ENCODE measurements around the gene C2CD4C. TPM values are rescaled to one million over a fixed set of nuclear protein-coding genes. Genes with fewer than 3 reads are reported as not detected.
"Not testable (repeated sequence)": the region's sequence is repeated elsewhere in the genome, so short reads cannot be mapped to it uniquely, and the experiment has no call there.

C2CD4C gene
- total and polyA plus RNA-seq, 2 experiments from 2014 or later = 2.1 to 12.5 TPM

DNA sequence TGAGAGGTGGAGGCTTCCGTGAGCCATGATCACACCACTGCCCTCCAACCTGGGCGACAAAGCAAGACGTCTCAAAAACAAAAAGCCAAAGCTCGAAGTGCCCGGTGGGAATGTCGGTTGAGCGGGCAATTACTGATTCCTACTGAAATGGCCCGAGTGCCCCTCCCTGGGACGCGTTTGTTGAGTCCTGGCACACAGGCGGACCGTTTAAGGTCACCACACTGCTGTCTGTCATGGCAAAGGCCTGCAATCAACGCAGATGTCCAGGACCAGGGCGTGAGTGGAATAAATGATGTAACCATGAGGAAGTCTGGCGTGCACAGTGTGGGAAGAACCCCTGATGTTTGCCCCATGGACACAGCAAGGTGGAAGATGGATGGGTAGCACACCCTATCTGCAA, 19.2 kb upstream of the C2CD4C start:
- Mint-ChIP-seq H3K4me3 (no peak overlapping the region), H3K9me3 (peaks cover 42% of the 10 kb centered on the region), H3K27ac (no peak overlapping the region), H3K4me1 (no peaks in the 10 kb centered on the region), H3K27me3 (ENCODE audit: insufficient read depth, low read depth, poor library complexity) (peaks cover 18% of the 10 kb centered on the region), H3K36me3 (ENCODE audit: low read depth) (peaks cover 36% of the 10 kb centered on the region)
- Histone ChIP-seq H3K27ac (ENCODE audit: low read depth) (no peak overlapping the region), H3K4me1 (ENCODE audit: insufficient read depth) (no peaks in the 10 kb centered on the region), H3K36me3 (ENCODE audit: insufficient read depth) (no peaks in the 10 kb centered on the region; the same call in 1 of the 2 replicates), H4K20me1 (replicated peaks; ENCODE audit: insufficient read depth) (no peaks in the 10 kb centered on the region), H2AFZ (no peak overlapping the region), H3K4me2 (peak overlapping the region; percentile 71), H3K27me3 (ENCODE audit: insufficient read depth) (peaks cover 9% of the 10 kb centered on the region; the same call in 1 of the 2 replicates), H3K4me3 (peak overlapping the region; percentile 52), H3F3A (replicated peaks; ENCODE audit: low read depth) (no peaks in the 10 kb centered on the region), H3K79me2 (replicated peaks; ENCODE audit: insufficient read depth) (no peaks in the 10 kb centered on the region), H3K9me2 (ENCODE audit: insufficient read depth) (no peaks in the 10 kb centered on the region)
- DNase-seq (ENCODE audit: low spot score) (no peak), ATAC-seq (no peak)
- TF ChIP-seq NANOG (IDR thresholded peaks at IDR 0.05; ENCODE audit: borderline replicate concordance) (no peak), JUNB (IDR thresholded peaks at IDR 0.05; ENCODE audit: unreplicated experiment) (no peak), POLR2AphosphoS5 (IDR thresholded peaks at IDR 0.05; ENCODE audit: low read depth) (no peak), EZH2phosphoT487 (IDR thresholded peaks at IDR 0.05; ENCODE audit: unreplicated experiment) (no peak), EZH2 (IDR thresholded peaks at IDR 0.05; ENCODE audit: low read depth, unreplicated experiment) (no peak), CREB1 (CRISPR knock-in tag; IDR thresholded peaks at IDR 0.05; ENCODE audit: low read depth) (no peak)
- TF ChIP-seq, protein P1, sequence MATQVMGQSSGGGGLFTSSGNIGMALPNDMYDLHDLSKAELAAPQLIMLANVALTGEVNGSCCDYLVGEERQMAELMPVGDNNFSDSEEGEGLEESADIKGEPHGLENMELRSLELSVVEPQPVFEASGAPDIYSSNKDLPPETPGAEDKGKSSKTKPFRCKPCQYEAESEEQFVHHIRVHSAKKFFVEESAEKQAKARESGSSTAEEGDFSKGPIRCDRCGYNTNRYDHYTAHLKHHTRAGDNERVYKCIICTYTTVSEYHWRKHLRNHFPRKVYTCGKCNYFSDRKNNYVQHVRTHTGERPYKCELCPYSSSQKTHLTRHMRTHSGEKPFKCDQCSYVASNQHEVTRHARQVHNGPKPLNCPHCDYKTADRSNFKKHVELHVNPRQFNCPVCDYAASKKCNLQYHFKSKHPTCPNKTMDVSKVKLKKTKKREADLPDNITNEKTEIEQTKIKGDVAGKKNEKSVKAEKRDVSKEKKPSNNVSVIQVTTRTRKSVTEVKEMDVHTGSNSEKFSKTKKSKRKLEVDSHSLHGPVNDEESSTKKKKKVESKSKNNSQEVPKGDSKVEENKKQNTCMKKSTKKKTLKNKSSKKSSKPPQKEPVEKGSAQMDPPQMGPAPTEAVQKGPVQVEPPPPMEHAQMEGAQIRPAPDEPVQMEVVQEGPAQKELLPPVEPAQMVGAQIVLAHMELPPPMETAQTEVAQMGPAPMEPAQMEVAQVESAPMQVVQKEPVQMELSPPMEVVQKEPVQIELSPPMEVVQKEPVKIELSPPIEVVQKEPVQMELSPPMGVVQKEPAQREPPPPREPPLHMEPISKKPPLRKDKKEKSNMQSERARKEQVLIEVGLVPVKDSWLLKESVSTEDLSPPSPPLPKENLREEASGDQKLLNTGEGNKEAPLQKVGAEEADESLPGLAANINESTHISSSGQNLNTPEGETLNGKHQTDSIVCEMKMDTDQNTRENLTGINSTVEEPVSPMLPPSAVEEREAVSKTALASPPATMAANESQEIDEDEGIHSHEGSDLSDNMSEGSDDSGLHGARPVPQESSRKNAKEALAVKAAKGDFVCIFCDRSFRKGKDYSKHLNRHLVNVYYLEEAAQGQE (IDR thresholded peaks at IDR 0.05; ENCODE audit: unreplicated experiment) = no peak
- TF ChIP-seq, protein P2, sequence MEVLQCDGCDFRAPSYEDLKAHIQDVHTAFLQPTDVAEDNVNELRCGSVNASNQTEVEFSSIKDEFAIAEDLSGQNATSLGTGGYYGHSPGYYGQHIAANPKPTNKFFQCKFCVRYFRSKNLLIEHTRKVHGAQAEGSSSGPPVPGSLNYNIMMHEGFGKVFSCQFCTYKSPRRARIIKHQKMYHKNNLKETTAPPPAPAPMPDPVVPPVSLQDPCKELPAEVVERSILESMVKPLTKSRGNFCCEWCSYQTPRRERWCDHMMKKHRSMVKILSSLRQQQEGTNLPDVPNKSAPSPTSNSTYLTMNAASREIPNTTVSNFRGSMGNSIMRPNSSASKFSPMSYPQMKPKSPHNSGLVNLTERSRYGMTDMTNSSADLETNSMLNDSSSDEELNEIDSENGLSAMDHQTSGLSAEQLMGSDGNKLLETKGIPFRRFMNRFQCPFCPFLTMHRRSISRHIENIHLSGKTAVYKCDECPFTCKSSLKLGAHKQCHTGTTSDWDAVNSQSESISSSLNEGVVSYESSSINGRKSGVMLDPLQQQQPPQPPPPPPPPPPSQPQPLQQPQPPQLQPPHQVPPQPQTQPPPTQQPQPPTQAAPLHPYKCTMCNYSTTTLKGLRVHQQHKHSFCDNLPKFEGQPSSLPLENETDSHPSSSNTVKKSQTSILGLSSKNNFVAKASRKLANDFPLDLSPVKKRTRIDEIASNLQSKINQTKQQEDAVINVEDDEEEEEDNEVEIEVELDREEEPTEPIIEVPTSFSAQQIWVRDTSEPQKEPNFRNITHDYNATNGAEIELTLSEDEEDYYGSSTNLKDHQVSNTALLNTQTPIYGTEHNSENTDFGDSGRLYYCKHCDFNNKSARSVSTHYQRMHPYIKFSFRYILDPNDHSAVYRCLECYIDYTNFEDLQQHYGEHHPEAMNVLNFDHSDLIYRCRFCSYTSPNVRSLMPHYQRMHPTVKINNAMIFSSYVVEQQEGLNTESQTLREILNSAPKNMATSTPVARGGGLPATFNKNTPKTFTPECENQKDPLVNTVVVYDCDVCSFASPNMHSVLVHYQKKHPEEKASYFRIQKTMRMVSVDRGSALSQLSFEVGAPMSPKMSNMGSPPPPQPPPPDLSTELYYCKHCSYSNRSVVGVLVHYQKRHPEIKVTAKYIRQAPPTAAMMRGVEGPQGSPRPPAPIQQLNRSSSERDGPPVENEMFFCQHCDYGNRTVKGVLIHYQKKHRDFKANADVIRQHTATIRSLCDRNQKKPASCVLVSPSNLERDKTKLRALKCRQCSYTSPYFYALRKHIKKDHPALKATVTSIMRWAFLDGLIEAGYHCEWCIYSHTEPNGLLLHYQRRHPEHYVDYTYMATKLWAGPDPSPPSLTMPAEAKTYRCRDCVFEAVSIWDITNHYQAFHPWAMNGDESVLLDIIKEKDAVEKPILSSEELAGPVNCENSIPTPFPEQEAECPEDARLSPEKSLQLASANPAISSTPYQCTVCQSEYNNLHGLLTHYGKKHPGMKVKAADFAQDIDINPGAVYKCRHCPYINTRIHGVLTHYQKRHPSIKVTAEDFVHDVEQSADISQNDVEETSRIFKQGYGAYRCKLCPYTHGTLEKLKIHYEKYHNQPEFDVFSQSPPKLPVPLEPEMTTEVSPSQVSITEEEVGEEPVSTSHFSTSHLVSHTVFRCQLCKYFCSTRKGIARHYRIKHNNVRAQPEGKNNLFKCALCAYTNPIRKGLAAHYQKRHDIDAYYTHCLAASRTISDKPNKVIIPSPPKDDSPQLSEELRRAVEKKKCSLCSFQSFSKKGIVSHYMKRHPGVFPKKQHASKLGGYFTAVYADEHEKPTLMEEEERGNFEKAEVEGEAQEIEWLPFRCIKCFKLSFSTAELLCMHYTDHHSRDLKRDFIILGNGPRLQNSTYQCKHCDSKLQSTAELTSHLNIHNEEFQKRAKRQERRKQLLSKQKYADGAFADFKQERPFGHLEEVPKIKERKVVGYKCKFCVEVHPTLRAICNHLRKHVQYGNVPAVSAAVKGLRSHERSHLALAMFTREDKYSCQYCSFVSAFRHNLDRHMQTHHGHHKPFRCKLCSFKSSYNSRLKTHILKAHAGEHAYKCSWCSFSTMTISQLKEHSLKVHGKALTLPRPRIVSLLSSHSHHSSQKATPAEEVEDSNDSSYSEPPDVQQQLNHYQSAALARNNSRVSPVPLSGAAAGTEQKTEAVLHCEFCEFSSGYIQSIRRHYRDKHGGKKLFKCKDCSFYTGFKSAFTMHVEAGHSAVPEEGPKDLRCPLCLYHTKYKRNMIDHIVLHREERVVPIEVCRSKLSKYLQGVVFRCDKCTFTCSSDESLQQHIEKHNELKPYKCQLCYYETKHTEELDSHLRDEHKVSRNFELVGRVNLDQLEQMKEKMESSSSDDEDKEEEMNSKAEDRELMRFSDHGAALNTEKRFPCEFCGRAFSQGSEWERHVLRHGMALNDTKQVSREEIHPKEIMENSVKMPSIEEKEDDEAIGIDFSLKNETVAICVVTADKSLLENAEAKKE (CRISPR knock-in tag; IDR thresholded peaks at IDR 0.05) = no peak
- TF ChIP-seq, protein P3, sequence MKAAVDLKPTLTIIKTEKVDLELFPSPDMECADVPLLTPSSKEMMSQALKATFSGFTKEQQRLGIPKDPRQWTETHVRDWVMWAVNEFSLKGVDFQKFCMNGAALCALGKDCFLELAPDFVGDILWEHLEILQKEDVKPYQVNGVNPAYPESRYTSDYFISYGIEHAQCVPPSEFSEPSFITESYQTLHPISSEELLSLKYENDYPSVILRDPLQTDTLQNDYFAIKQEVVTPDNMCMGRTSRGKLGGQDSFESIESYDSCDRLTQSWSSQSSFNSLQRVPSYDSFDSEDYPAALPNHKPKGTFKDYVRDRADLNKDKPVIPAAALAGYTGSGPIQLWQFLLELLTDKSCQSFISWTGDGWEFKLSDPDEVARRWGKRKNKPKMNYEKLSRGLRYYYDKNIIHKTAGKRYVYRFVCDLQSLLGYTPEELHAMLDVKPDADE (IDR thresholded peaks at IDR 0.05) = no peak

- peaks cover 36% of the 10 kb centered on the region for H3K36me3 Mint-ChIP-seq (ENCODE audit: low read depth)
- H3F3A ChIP-seq (replicated peaks; ENCODE audit: low read depth); H3K27me3 ChIP-seq (ENCODE audit: insufficient read depth); H3K27ac ChIP-seq (ENCODE audit: low read depth); H3K4me1 ChIP-seq (ENCODE audit: insufficient read depth); DNase-seq (ENCODE audit: low spot score); H3K4me1 Mint-ChIP-seq; H3K9me2 ChIP-seq (ENCODE audit: insufficient read depth); H3K27ac Mint-ChIP-seq; H2AFZ ChIP-seq; H3K4me3 Mint-ChIP-seq; H3K79me2 ChIP-seq (replicated peaks; ENCODE audit: insufficient read depth); H4K20me1 ChIP-seq (replicated peaks; ENCODE audit: insufficient read depth); H3K36me3 ChIP-seq (ENCODE audit: insufficient read depth): not testable (repeated sequence)
- H3K27me3 Mint-ChIP-seq (ENCODE audit: insufficient read depth, low read depth, poor library complexity) = peaks cover 19% of the 10 kb centered on the region
- H3K4me3 ChIP-seq = peak overlapping the region; percentile 52
- peak; percentile 65 for ATAC-seq
- H3K9me3 Mint-ChIP-seq = peaks cover 43% of the 10 kb centered on the region
- H3K4me2 ChIP-seq = peak overlapping the region; percentile 71
Observed at GRCh38 chr19:427675-428074, 18.7 kb upstream of the C2CD4C start.
